Upper lobe of left lung (tissue), 4 donors: ENCODE results near the gene DNAH8.

Source experiments
- POLR2AphosphoS5 ChIP-seq, 2 donors: sonication (generic); formaldehyde crosslinking; IDR thresholded peaks; one replicate each; pipeline ENCODE4 v1.5.1; 2017; ENCODE audit warnings: antibody characterized with exemption in 2 of 2
- TF ChIP-seq, protein P1 (sequence below), 6 experiments: fragments of 450-650 bp in 4 of 6; fragments of 200-600 bp in 2 of 6; sonication (generic) in 2 of 6; IDR thresholded peaks; one replicate each; pipeline ENCODE4 v1.5.1; 2016 to 2019; ENCODE audit warnings: antibody characterized with exemption in 6 of 6

DNA sequence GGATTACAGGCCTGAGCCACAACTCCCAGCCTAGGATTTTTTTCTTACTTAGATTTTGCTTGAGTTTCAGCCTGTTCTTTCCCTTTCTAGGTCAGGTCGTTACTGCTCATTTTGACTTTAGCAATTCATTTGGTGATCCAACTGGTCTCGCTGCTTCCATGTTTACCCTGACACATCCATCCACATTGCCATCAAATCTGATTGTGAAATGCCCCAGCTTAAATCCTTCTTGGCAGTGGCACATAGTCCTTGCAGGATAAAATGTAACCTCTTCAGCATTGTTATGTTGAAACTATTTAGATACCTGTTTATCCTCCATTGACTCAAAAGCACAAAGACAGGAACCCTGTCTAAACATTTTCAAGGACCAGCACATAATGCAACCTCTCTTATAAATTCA, 77.2 kb downstream of the DNAH8 start:
- TF ChIP-seq, protein P1, sequence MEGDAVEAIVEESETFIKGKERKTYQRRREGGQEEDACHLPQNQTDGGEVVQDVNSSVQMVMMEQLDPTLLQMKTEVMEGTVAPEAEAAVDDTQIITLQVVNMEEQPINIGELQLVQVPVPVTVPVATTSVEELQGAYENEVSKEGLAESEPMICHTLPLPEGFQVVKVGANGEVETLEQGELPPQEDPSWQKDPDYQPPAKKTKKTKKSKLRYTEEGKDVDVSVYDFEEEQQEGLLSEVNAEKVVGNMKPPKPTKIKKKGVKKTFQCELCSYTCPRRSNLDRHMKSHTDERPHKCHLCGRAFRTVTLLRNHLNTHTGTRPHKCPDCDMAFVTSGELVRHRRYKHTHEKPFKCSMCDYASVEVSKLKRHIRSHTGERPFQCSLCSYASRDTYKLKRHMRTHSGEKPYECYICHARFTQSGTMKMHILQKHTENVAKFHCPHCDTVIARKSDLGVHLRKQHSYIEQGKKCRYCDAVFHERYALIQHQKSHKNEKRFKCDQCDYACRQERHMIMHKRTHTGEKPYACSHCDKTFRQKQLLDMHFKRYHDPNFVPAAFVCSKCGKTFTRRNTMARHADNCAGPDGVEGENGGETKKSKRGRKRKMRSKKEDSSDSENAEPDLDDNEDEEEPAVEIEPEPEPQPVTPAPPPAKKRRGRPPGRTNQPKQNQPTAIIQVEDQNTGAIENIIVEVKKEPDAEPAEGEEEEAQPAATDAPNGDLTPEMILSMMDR (IDR thresholded peaks at IDR 0.05) = no peak
- no peak for TF ChIP-seq POLR2AphosphoS5 (IDR thresholded peaks at IDR 0.05)
